Heart left ventricle (tissue), 16 donors: ENCODE measurements around the gene RHOC. TPM values are rescaled to one million over a fixed set of nuclear protein-coding genes. Genes with fewer than 3 reads are reported as not detected.
A peak's percentile ranks its signal among the peaks of the same experiment; 100 is the strongest.

Experiments
- ATAC-seq, 4 donors: fragments of 200-7000 bp; cut with Tn5 transposase; one replicate each; pipeline ENCODE4 v1.9.1; 2020 to 2022; ENCODE audit warnings: moderate library complexity in 4 of 4, mild to moderate bottlenecking in 3 of 4, moderate number of reproducible peaks in 1 of 4
- DNase-seq, 5 donors: peaks; one replicate each; pipeline ENCODE4 v3.0.0-alpha.2; 2020
- H3K27ac ChIP-seq, 12 donors: fragments of 200-600 bp; sonication (generic) in 4 of 12; one replicate each; pipeline versions ENCODE4 v1.5.0 to v1.8.0; 2016 to 2022; ENCODE audit warnings: mild to moderate bottlenecking in 2 of 12
- H3K27me3 ChIP-seq, 9 donors: fragments of 200-600 bp; sonication (generic) in 2 of 9; one replicate each; pipeline versions ENCODE4 v1.5.1 to v1.8.0; 2016 to 2022; ENCODE audit warnings: mild to moderate bottlenecking in 3 of 9
- H3K36me3 ChIP-seq, 9 donors: fragments of 200-600 bp; sonication (generic) in 2 of 9; one replicate each; pipeline versions ENCODE4 v1.5.0 to v1.8.0; 2018 to 2022; ENCODE audit warnings: mild to moderate bottlenecking in 2 of 9
- H3K4me1 ChIP-seq, 12 donors: fragments of 200-600 bp; sonication (generic) in 4 of 12; one replicate each; pipeline versions ENCODE4 v1.5.0 to v1.8.0; 2016 to 2022; ENCODE audit warnings: mild to moderate bottlenecking in 3 of 12
- H3K4me3 ChIP-seq, 12 donors: fragments of 200-600 bp; sonication (generic) in 4 of 12; one replicate each; pipeline versions ENCODE4 v1.5.0 to v1.8.0; 2017 to 2022; ENCODE audit warnings: mild to moderate bottlenecking in 9 of 12, moderate library complexity in 4 of 12
- H3K9me3 ChIP-seq, 12 donors: fragments of 200-600 bp; sonication (generic) in 4 of 12; one replicate each; pipeline versions ENCODE4 v1.5.0 to v1.8.0; 2016 to 2022; ENCODE audit warnings: mild to moderate bottlenecking in 1 of 12
- POLR2A ChIP-seq, 2 donors: fragments of 450-650 bp; IDR thresholded peaks; one replicate each; pipeline ENCODE4 v1.6.1; 2017; ENCODE audit warnings: antibody characterized with exemption in 2 of 2, mild to moderate bottlenecking in 2 of 2, moderate library complexity in 2 of 2
- WGBS, 4 donors: extraction: QIAGEN DNeasy Blood & Tissue Kit in 2 of 4; methylation state at CpG; one replicate each; pipeline versions ENCODE4 v1.1.5 to v1.1.7; 2013 to 2018; 5-methylcytosine and 5-hydroxymethylcytosine counted together
- intact Hi-C, 10 donors: fragments of 100-400 bp; cut with DNase I; formaldehyde crosslinking; loops; one replicate each; pipeline versions ENCODE4 v1.11.1 to v1.14.2; 2022
- polyA plus RNA-seq, 2 donors: library from polyadenylated mRNA; stranded (reverse); fragments of 200-250 nt; gene quantifications; one replicate each; pipeline ENCODE4 v1.2.3, GENCODE V29; 2013
- total RNA-seq, 9 donors: library from RNA; depleted of rRNA in 2 of 9; stranded (reverse); fragments of >200 nt in 2 of 9; fragmentation: NEBNext Ultra II Directional in 3 of 9; extraction: Animal tissue kit (Norgen Biotek cat#: 25700) in 3 of 9; gene quantifications; one replicate each; pipeline versions ENCODE4 v1.1.0 to v1.2.4, GENCODE V29; 2016 to 2023
- TF ChIP-seq, protein P1 (sequence below), 12 donors: fragments of 200-600 bp; sonication (generic) in 4 of 12; IDR thresholded peaks; one replicate each; pipeline versions ENCODE4 v1.5.0 to v1.8.0; 2018 to 2022; ENCODE audit warnings: antibody characterized with exemption in 12 of 12, mild to moderate bottlenecking in 5 of 12
- donor health status: ischemic (EF 13 %, LVEDD 7.1; RV severe dilation, severe dysfunction).
- donor health status: healthy with polysubstance abuse.
- donor health status: DM: no; HTN: yes; CAD: no.
- donor health status: DM: no; HTN: no; CAD: no.
- donor health status: ischemic (EF 25% LVEDD 6.9; RV normal size, moderate dysfunction).
- donor health status: ischemic (EF 25% LVEDD 5.7; RV mildly dilated, moderate dysfunction).
- donor health status: healthy.
- donor health status: DM: yes; HTN: yes; CAD: no.
- donor health status: ischemic (EF 35%, LVEDD 5.7; RV mildly dilated, moderate dysfunction).
- donor health status: nonischemic (EF 11% LVEDD 7.7; RV severe dilation, severe dysfunction).
- donor health status: DM: yes; HTN: yes; CAD: no.
- donor health status: PGD.
- donor health status: ischemic (EF 29% LVEDD 5.4; RV normal size, mild dysfunction).
- donor health status: nonischemic (EF 23%, LVEDD 6.1; RV moderate dilation, normal function).

RHOC gene
- total and polyA plus RNA-seq, 11 donors = 147 to 443 (median 217) TPM

DNA sequence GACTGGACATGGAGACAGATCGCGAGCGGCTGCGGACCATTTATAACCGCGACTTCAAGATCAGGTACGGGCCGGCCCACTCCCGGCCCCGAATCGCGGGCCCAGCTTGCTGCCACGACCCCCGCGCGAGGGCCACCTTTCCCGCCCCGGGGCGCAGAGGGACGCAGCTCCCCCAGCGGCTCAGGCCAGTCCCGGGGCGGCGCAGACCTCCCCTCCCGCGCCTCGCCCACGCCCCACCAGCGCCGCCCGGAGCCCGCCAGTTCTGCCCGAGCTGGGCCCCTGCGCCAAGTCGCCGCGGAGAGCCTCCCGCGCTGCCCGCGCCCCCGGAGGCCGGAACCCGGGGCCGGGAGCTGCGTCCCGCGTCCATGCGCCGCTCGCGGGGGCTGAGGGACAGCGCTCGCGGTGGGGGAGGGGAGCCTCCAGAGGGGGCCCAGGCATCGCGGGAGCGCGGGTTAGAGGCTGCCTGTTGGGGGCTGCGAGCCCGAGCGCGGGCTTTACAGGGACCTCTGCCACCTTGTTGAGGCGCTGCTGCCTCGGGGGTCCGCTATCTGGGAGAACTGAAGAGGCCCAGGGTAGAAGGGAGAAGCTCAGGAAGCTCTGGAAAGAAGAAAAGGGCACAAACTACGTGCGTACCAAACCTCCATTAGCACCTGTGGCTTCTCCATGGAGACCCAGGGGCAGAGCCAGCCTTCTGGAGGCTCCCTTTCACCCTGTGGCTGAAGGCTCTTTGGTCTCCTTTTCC, 31.8 kb downstream of the RHOC start:
- peak; percentile 56 to 75 (median 63) for DNase-seq
- 0 to 1% (median 0%) methylated on average over 22 to 68 of the region's 68 CpGs for WGBS, 4 donors
- no peaks in the 10 kb centered on the region for H3K27me3 ChIP-seq
- no peaks in the 10 kb centered on the region for H3K9me3 ChIP-seq
- H3K4me3 ChIP-seq = peak overlapping the region; percentile 64 to 97 (median 84)
- peak in 1 of 2 donors; percentile 23 for TF ChIP-seq POLR2A (IDR thresholded peaks at IDR 0.05)
- TF ChIP-seq, protein P1, sequence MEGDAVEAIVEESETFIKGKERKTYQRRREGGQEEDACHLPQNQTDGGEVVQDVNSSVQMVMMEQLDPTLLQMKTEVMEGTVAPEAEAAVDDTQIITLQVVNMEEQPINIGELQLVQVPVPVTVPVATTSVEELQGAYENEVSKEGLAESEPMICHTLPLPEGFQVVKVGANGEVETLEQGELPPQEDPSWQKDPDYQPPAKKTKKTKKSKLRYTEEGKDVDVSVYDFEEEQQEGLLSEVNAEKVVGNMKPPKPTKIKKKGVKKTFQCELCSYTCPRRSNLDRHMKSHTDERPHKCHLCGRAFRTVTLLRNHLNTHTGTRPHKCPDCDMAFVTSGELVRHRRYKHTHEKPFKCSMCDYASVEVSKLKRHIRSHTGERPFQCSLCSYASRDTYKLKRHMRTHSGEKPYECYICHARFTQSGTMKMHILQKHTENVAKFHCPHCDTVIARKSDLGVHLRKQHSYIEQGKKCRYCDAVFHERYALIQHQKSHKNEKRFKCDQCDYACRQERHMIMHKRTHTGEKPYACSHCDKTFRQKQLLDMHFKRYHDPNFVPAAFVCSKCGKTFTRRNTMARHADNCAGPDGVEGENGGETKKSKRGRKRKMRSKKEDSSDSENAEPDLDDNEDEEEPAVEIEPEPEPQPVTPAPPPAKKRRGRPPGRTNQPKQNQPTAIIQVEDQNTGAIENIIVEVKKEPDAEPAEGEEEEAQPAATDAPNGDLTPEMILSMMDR (IDR thresholded peaks at IDR 0.05) = peak in 4 of 12 donors; percentile 27 to 39 (median 36)
- ATAC-seq = peak in 3 of 4 donors; percentile 57 to 83 (median 72)
- peak overlapping the region; percentile 81 to 96 (median 92) for H3K27ac ChIP-seq
- H3K4me1 ChIP-seq = peaks cover 0 to 39% (median 24%) of the 10 kb centered on the region in 12 donors
- peaks cover 0 to 28% (median 18%) of the 10 kb centered on the region in 9 donors for H3K36me3 ChIP-seq
- intact Hi-C loops = loop anchor here in 9 of 10 donors (1.0 to 10.0 kb wide), 11 partner anchors 26 to 280 kb away; partner anchors contain the start of genes RHOC (in 5 of the 9), CAPZA1 (in 3 of the 9), ST7L (in 3 of the 9) and CTTNBP2NL (in 2 of the 9)

DNA sequence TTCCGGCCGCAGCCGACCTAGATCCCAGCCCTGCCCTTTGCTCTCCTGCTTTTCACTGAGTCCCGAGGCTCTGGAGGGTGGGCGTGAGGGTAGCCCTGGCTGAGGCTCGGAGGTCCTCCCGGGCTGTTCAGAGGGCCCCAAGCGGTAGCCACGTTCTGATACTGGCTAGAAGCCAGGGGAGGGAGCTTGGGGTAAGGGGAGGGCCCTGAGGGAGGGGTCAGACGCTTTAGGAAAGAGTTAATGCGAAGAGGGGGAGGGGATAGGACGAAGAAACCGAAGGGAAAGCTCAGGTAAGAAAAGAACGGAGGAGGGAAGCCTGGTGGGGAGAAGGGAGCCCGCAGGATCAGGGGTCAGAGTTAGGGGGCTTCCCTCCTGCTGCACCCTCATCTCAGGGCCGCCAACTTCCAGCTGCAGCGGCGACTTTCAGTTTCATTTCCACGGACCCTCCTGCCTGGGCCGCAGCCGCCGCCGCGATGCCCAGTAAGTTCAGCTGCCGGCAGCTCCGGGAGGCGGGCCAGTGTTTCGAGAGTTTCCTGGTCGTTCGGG, 32.4 kb downstream of the RHOC start, which contains the start of gene MOV10:
Gene MOV10, plus strand, starts transcription at position 220 of the 546 bp plus-strand sequence. Its CDS starts 254 bp downstream, at position 474.
- TF ChIP-seq, protein P1 (IDR thresholded peaks at IDR 0.05) = no peak
- peak in 1 of 2 donors; percentile 22 for TF ChIP-seq POLR2A (IDR thresholded peaks at IDR 0.05)
- Histone ChIP-seq H3K36me3 (peaks cover 0 to 34% (median 25%) of the 10 kb centered on the region in 9 donors), H3K9me3 (no peaks in the 10 kb centered on the region), H3K4me3 (peak within 1 kb of the TSS; percentile 64 to 97 (median 84)), H3K27me3 (no peaks in the 10 kb centered on the region), H3K4me1 (peaks cover 0 to 39% (median 24%) of the 10 kb centered on the region in 12 donors), H3K27ac (peak within 1 kb of the TSS; percentile 81 to 96 (median 92))
- peak; percentile 63 to 89 (median 77) for DNase-seq
- peak; percentile 58 to 80 (median 70) for ATAC-seq
- WGBS, 4 donors = 0 to 1% (median 0%) methylated on average over 19 to 30 of the region's 30 CpGs
- intact Hi-C loops = loop anchor here in 9 of 10 donors (1.0 to 10.0 kb wide), 11 partner anchors 26 to 280 kb away; partner anchors contain the start of genes RHOC (in 5 of the 9), CAPZA1 (in 2 of the 9), CTTNBP2NL (in 2 of the 9) and ST7L (in 2 of the 9)

DNA sequence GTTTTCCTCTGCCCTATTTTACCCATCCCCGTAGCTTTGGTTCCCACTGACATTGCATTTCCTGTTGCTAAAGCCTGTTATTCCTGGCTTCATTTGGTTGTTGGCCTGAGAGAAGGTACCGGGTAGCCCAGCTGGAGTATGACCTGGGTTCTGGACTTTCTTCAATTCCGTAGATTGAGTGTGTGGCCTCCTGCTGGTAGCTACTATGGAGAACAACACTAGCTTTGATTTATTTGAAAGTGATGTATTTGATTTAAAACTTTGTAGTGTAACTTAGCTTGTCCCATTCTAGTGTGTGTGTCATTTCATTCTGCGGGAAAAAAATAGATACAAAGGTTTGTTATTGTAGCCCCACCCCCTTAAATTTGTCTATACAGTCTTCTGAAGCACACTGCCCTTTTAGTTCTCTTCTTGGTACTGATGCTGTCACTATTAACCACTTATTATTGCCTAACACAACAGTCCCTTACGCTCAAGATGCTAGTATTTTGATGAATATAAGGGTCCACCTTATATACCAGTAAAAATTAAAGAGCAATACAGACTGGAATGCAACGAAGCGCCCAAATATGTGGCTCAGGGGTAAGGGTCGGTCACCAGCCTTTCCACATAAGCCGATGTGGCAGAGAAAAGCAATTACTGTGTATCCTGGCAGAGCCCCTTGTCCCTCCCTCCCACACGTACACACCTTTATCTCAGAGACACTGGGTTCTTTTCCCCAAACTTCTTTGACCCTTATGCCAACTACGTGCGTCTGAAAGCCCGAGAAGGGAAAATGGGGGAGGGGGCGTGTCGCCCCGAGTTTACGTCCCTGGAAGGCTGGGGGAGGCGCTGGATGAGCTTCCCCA, 33.1 kb downstream of the RHOC start:
- peak in 1 of 5 donors; percentile 32 for DNase-seq
- WGBS, 4 donors = 6 to 9% (median 7%) methylated on average over 18 of the region's 18 CpGs
- Histone ChIP-seq H3K4me1 (peaks cover 0 to 39% (median 24%) of the 10 kb centered on the region in 12 donors), H3K27me3 (no peaks in the 10 kb centered on the region), H3K36me3 (peaks cover 0 to 41% (median 32%) of the 10 kb centered on the region in 9 donors), H3K27ac (peak overlapping the region; percentile 81 to 96 (median 92)), H3K4me3 (peak overlapping the region; percentile 64 to 97 (median 84)), H3K9me3 (no peaks in the 10 kb centered on the region)
- ATAC-seq = peak; percentile 6 to 58 (median 44)
- intact Hi-C loops = loop anchor here in 9 of 10 donors (1.0 to 10.0 kb wide), 11 partner anchors 27 to 279 kb away; partner anchors contain the start of genes RHOC (in 5 of the 9), CAPZA1 (in 2 of the 9), CTTNBP2NL (in 2 of the 9) and ST7L (in 2 of the 9)
- TF ChIP-seq POLR2A (IDR thresholded peaks at IDR 0.05) = no peak
- TF ChIP-seq, protein P1 (IDR thresholded peaks at IDR 0.05) = peak; percentile 15 to 68 (median 36)
